Vagina (tissue), 2 donors: ENCODE data around the gene PRDM4. TPM values are rescaled to one million over a fixed set of nuclear protein-coding genes. Genes with fewer than 3 reads are reported as not detected.

Experiments used
- DNase-seq, 2 donors: peaks; one replicate each; pipeline ENCODE4 v3.0.0-alpha.2; 2017; ENCODE audit errors: extremely low spot score in 2 of 2
- H3K27ac ChIP-seq: fragments of 200-600 bp; sonication (generic); one replicate; pipeline ENCODE4 v1.5.1; 2019
- H3K27me3 ChIP-seq: fragments of 200-600 bp; sonication (generic); one replicate; pipeline ENCODE4 v1.5.1; 2019
- H3K36me3 ChIP-seq, 2 donors: fragments of 200-600 bp; sonication (generic); one replicate each; pipeline ENCODE4 v1.5.1; 2017 to 2019
- H3K4me1 ChIP-seq: fragments of 200-600 bp; sonication (generic); one replicate; pipeline ENCODE4 v1.5.1; 2019
- H3K4me3 ChIP-seq, 2 donors: fragments of 200-600 bp; sonication (generic); 1 replicate in 1 of 2; 2 replicates in 1 of 2; pipeline ENCODE4 v1.5.1; 2016 to 2019
- H3K9me3 ChIP-seq: fragments of 200-600 bp; sonication (generic); one replicate; pipeline ENCODE4 v1.5.1; 2019
- CTCF ChIP-seq, 3 experiments: fragments of 450-650 bp in 2 of 3; fragments of 200-600 bp in 1 of 3; sonication (generic) in 1 of 3; IDR thresholded peaks; one replicate each; pipeline ENCODE4 v1.5.1; 2017 to 2019; ENCODE audit warnings: antibody characterized with exemption in 3 of 3, mild to moderate bottlenecking in 2 of 3, moderate library complexity in 2 of 3
- POLR2A ChIP-seq, 2 donors: fragments of 450-650 bp; IDR thresholded peaks; one replicate each; pipeline ENCODE4 v1.6.1; 2017; ENCODE audit warnings: antibody characterized with exemption in 2 of 2, mild to moderate bottlenecking in 2 of 2, moderate library complexity in 2 of 2
- POLR2AphosphoS5 ChIP-seq, 2 donors: sonication (generic); formaldehyde crosslinking; IDR thresholded peaks; one replicate each; pipeline ENCODE4 v1.9.0; 2017; ENCODE audit warnings: antibody characterized with exemption in 2 of 2, mild to moderate bottlenecking in 2 of 2, low read depth in 1 of 2; ENCODE audit not compliant: insufficient read depth in 1 of 2
- intact Hi-C: fragments of 100-400 bp; cut with DNase I; formaldehyde crosslinking; loops from one replicate; pipeline ENCODE4 v1.15.1; 2023
- total RNA-seq: library from RNA; depleted of rRNA; stranded (reverse); fragments of >200 nt; gene quantifications from one replicate; pipeline ENCODE4 v1.2.3, GENCODE V29; 2016

PRDM4 gene
- 32.2 TPM for total RNA-seq

- H3K27ac ChIP-seq, result peak within 1 kb of the TSS; percentile 65
- peaks cover 31% of the 10 kb centered on the region for H3K4me1 ChIP-seq
- H3K36me3 ChIP-seq, result peaks cover 0 to 12% of the 10 kb centered on the region in 2 donors
- intact Hi-C loops, result no loop called here
- peak; percentile 32 to 76 for TF ChIP-seq POLR2AphosphoS5 (IDR thresholded peaks at IDR 0.05; ENCODE audit: insufficient read depth in 1 of 2, low read depth in 1 of 2)
- TF ChIP-seq POLR2A (IDR thresholded peaks at IDR 0.05), result peak in 1 of 2 donors; percentile 91
- TF ChIP-seq CTCF (IDR thresholded peaks at IDR 0.05), result peak in 1 of 3 experiments; percentile 35
- H3K4me3 ChIP-seq, result peak within 1 kb of the TSS; percentile 79 to 88
- no peaks in the 10 kb centered on the region for H3K27me3 ChIP-seq
- no peaks in the 10 kb centered on the region for H3K9me3 ChIP-seq
- peak in 1 of 2 donors; percentile 94 for DNase-seq
These were observed at the start of gene PRDM4 for GRCh38 chr12:107760809-107761501. TSS of gene PRDM4 (minus strand) at chr12:107761137. CDS start at chr12:107760515, 622 bp downstream.

- Histone ChIP-seq H3K36me3 (no peaks in the 10 kb centered on the region), H3K9me3 (no peaks in the 10 kb centered on the region), H3K4me1 (no peaks in the 10 kb centered on the region), H3K27me3 (no peaks in the 10 kb centered on the region), H3K27ac (no peak overlapping the region), H3K4me3 (no peak overlapping the region)
- DNase-seq, result no peak
- TF ChIP-seq POLR2A (IDR thresholded peaks at IDR 0.05) (no peak), POLR2AphosphoS5 (IDR thresholded peaks at IDR 0.05; ENCODE audit: insufficient read depth in 1 of 2, low read depth in 1 of 2) (no peak), CTCF (IDR thresholded peaks at IDR 0.05) (no peak)
- intact Hi-C loops, result no loop called here
These were observed 46.7 kb upstream of the PRDM4 start for GRCh38 chr12:107807471-107808150.

GRCh38 chr12:107805488-107806180, 44.7 kb upstream of the PRDM4 start:
- no peaks in the 10 kb centered on the region for H3K36me3 ChIP-seq
- no peak overlapping the region for H3K4me3 ChIP-seq
- DNase-seq, result no peak
- no peak overlapping the region for H3K27ac ChIP-seq
- intact Hi-C loops, result no loop called here
- no peaks in the 10 kb centered on the region for H3K27me3 ChIP-seq
- no peak for TF ChIP-seq POLR2A (IDR thresholded peaks at IDR 0.05)
- no peak for TF ChIP-seq CTCF (IDR thresholded peaks at IDR 0.05)
- TF ChIP-seq POLR2AphosphoS5 (IDR thresholded peaks at IDR 0.05; ENCODE audit: insufficient read depth in 1 of 2, low read depth in 1 of 2), result no peak
- no peaks in the 10 kb centered on the region for H3K4me1 ChIP-seq
- H3K9me3 ChIP-seq, result no peaks in the 10 kb centered on the region

- H3K36me3 ChIP-seq, result no peaks in the 10 kb centered on the region
- no peaks in the 10 kb centered on the region for H3K9me3 ChIP-seq
- DNase-seq, result no peak
- no peak for TF ChIP-seq POLR2AphosphoS5 (IDR thresholded peaks at IDR 0.05; ENCODE audit: insufficient read depth in 1 of 2, low read depth in 1 of 2)
- no peak for TF ChIP-seq CTCF (IDR thresholded peaks at IDR 0.05)
- no peak for TF ChIP-seq POLR2A (IDR thresholded peaks at IDR 0.05)
- intact Hi-C loops, result no loop called here
- H3K4me1 ChIP-seq, result no peaks in the 10 kb centered on the region
- H3K27ac ChIP-seq, result no peak overlapping the region
- no peaks in the 10 kb centered on the region for H3K27me3 ChIP-seq
- H3K4me3 ChIP-seq, result no peak overlapping the region
These were observed 42.2 kb upstream of the PRDM4 start for GRCh38 chr12:107803092-107803491.
